H9 (cell line): Measurements from ENCODE around the gene IREB2. TPM values are rescaled to one million over a fixed set of nuclear protein-coding genes. Genes with fewer than 3 reads are reported as not detected.

Experiments used
- DNase-seq: peaks from one replicate; pipeline ENCODE4 v3.0.0-alpha.2; 2017
- H2AFZ ChIP-seq: one replicate; pipeline ENCODE4 v1.6.1; 2013; ENCODE audit warnings: mild to moderate bottlenecking, low read length, control low read depth, moderate library complexity
- H2AK5ac ChIP-seq: 2 replicates; pipeline ENCODE4 v1.6.1; 2013; ENCODE audit warnings: low read length, control low read depth, mixed read lengths; ENCODE audit not compliant: insufficient read length
- H2BK120ac ChIP-seq: one replicate; pipeline ENCODE4 v1.6.1; 2013; ENCODE audit warnings: low read depth, mild to moderate bottlenecking, low read length, control low read depth, inconsistent platforms; ENCODE audit not compliant: poor library complexity, severe bottlenecking
- H2BK12ac ChIP-seq: 2 replicates; pipeline ENCODE4 v1.6.1; 2013; ENCODE audit warnings: low read length, control low read depth, mixed read lengths, low read depth; ENCODE audit not compliant: insufficient read length
- H2BK15ac ChIP-seq: 2 replicates; pipeline ENCODE4 v1.6.1; 2013; ENCODE audit warnings: low read depth, low read length, control low read depth
- H2BK20ac ChIP-seq: one replicate; pipeline ENCODE4 v1.6.1; 2013; ENCODE audit warnings: low read depth, mild to moderate bottlenecking, low read length, control low read depth, inconsistent platforms; ENCODE audit not compliant: poor library complexity, severe bottlenecking
- H2BK5ac ChIP-seq: 2 replicates; pipeline ENCODE4 v1.6.1; 2013; ENCODE audit warnings: low read length, control low read depth, mixed read lengths; ENCODE audit not compliant: insufficient read length
- H3K14ac ChIP-seq: 2 replicates; pipeline ENCODE4 v1.6.1; 2013; ENCODE audit warnings: low read length, control low read depth; ENCODE audit not compliant: insufficient read depth
- H3K18ac ChIP-seq: 2 replicates; pipeline ENCODE4 v1.6.1; 2013; ENCODE audit warnings: low read depth, mild to moderate bottlenecking, mixed read lengths, low read length, control low read depth; ENCODE audit not compliant: insufficient read length
- H3K23ac ChIP-seq: 2 replicates; pipeline ENCODE4 v1.6.1; 2013; ENCODE audit warnings: low read length, control low read depth, mixed read lengths, low read depth; ENCODE audit not compliant: insufficient read length
- H3K23me2 ChIP-seq: 2 replicates; pipeline ENCODE4 v1.6.1; 2013; ENCODE audit warnings: low read depth, mild to moderate bottlenecking, mixed read lengths, low read length, control low read depth; ENCODE audit not compliant: insufficient read length, poor library complexity, severe bottlenecking
- H3K27ac ChIP-seq: 2 replicates; pipeline ENCODE4 v1.5.1; 2013; ENCODE audit warnings: low read length, control low read depth, mixed read lengths, low read depth; ENCODE audit not compliant: insufficient read length
- H3K27me3 ChIP-seq: 2 replicates; pipeline ENCODE4 v1.6.1; 2013; ENCODE audit warnings: low read length, control low read depth, inconsistent platforms; ENCODE audit not compliant: insufficient read depth
- H3K4ac ChIP-seq: 2 replicates; pipeline ENCODE4 v1.6.1; 2013; ENCODE audit warnings: low read depth, mild to moderate bottlenecking, control low read depth, inconsistent platforms, low read length, moderate library complexity
- H3K4me1 ChIP-seq: 2 replicates; pipeline ENCODE4 v1.6.1; 2013; ENCODE audit warnings: low read length, control low read depth, inconsistent platforms; ENCODE audit not compliant: insufficient read depth
- H3K4me2 ChIP-seq: 2 replicates; pipeline ENCODE4 v1.6.1; 2013; ENCODE audit warnings: low read length, control low read depth, mixed read lengths; ENCODE audit not compliant: insufficient read length, insufficient read depth
- H3K56ac ChIP-seq: 2 replicates; pipeline ENCODE4 v1.6.1; 2013; ENCODE audit warnings: low read depth, mild to moderate bottlenecking, mixed read lengths, low read length, control low read depth; ENCODE audit not compliant: insufficient read length
- H3K79me1 ChIP-seq: 2 replicates; pipeline ENCODE4 v1.6.1; 2013; ENCODE audit warnings: low read depth, mild to moderate bottlenecking, moderate library complexity, low read length, control low read depth, inconsistent platforms; ENCODE audit not compliant: insufficient read depth, poor library complexity, severe bottlenecking
- H3K79me2 ChIP-seq: 2 replicates; pipeline ENCODE4 v1.6.1; 2013; ENCODE audit warnings: low read length, control low read depth, inconsistent platforms; ENCODE audit not compliant: insufficient read depth
- H3K9ac ChIP-seq: 2 replicates; pipeline ENCODE4 v1.6.1; 2013; ENCODE audit warnings: low read length, control low read depth, mixed read lengths; ENCODE audit not compliant: insufficient read length; ENCODE audit errors: extremely low read depth
- H3K9me3 ChIP-seq: one replicate; pipeline ENCODE4 v1.6.1; 2013; ENCODE audit warnings: low read depth, low read length, inconsistent platforms; ENCODE audit not compliant: control insufficient read depth
- H3T11ph ChIP-seq: one replicate; pipeline ENCODE4 v1.6.1; 2013; ENCODE audit warnings: mild to moderate bottlenecking, low read length, control low read depth, inconsistent platforms
- H4K20me1 ChIP-seq: one replicate; pipeline ENCODE4 v1.6.1; 2013; ENCODE audit not compliant: control insufficient read depth, insufficient read length, insufficient read depth
- H4K5ac ChIP-seq: 2 replicates; pipeline ENCODE4 v1.6.1; 2013; ENCODE audit warnings: low read depth, mild to moderate bottlenecking, mixed read lengths, low read length, control low read depth; ENCODE audit not compliant: insufficient read length
- H4K8ac ChIP-seq: replicated peaks from 2 replicates; pipeline ENCODE4 v1.6.1; 2013; ENCODE audit warnings: low read length, control low read depth, mixed read lengths, low read depth; ENCODE audit not compliant: insufficient read length
- H4K91ac ChIP-seq: 2 replicates; pipeline ENCODE4 v1.6.1; 2013; ENCODE audit warnings: low read depth, mild to moderate bottlenecking, moderate library complexity, mixed read lengths, low read length, control low read depth; ENCODE audit not compliant: insufficient read length
- H3K27ac Mint-ChIP-seq, 3 experiments: 2 replicates in 2 of 3; 3 replicates in 1 of 3; pipeline ENCODE4 v1.8.0; 2020 to 2021; ENCODE audit warnings: mixed read lengths in 3 of 3, mild to moderate bottlenecking in 1 of 3, moderate library complexity in 1 of 3
- H3K27me3 Mint-ChIP-seq: 2 replicates; pipeline ENCODE4 v1.8.0; 2021; ENCODE audit warnings: low read depth, mild to moderate bottlenecking, moderate library complexity, mixed read lengths
- H3K36me3 Mint-ChIP-seq, 3 experiments: 2 replicates in 2 of 3; 3 replicates in 1 of 3; pipeline ENCODE4 v1.8.0; 2020 to 2021; ENCODE audit warnings: low read depth in 3 of 3, mixed read lengths in 3 of 3; ENCODE audit not compliant: insufficient read depth in 1 of 3
- H3K4me1 Mint-ChIP-seq, 2 experiments: 2 replicates each; pipeline ENCODE4 v1.8.0; 2020; ENCODE audit warnings: mixed read lengths in 2 of 2
- H3K4me3 Mint-ChIP-seq, 2 experiments: 2 replicates in 1 of 2; 3 replicates in 1 of 2; pipeline ENCODE4 v1.8.0; 2020 to 2021; ENCODE audit warnings: mild to moderate bottlenecking in 2 of 2, mixed read lengths in 2 of 2, moderate library complexity in 1 of 2
- H3K9me3 Mint-ChIP-seq, 2 experiments: 2 replicates in 1 of 2; 3 replicates in 1 of 2; pipeline ENCODE4 v1.8.0; 2020; ENCODE audit warnings: mild to moderate bottlenecking in 2 of 2, mixed read lengths in 2 of 2, moderate library complexity in 1 of 2
- CTCF ChIP-seq: fragments of 200-600 bp; sonication (generic); conservative IDR thresholded peaks from 3 replicates; pipeline ENCODE4 v1.8.0; 2021; ENCODE audit warnings: antibody characterized with exemption, mild to moderate bottlenecking
- WGBS: extraction: QIAGEN DNeasy Blood & Tissue Kit; methylation state at CpG from one replicate; pipeline ENCODE4 v1.1.7; 2013; ENCODE audit warnings: missing lambda C conversion rate, low lambda C conversion rate, mixed read lengths; ENCODE audit not compliant: insufficient read length; ENCODE audit errors: extremely low coverage; 5-methylcytosine and 5-hydroxymethylcytosine counted together
- total RNA-seq: library from RNA; stranded (reverse); gene quantifications from 2 replicates; pipeline ENCODE4 v1.2.1, GENCODE V29; 2021

Gene IREB2
- total RNA-seq, 1 experiment from 2014 or later: 87.6 TPM

- Histone ChIP-seq H2BK20ac (no peak overlapping the region), H3K23ac (no peak overlapping the region), H2BK5ac (no peak overlapping the region), H3K27me3 (no peaks in the 10 kb centered on the region), H2BK15ac (no peak overlapping the region), H3K79me2 (no peaks in the 10 kb centered on the region), H4K20me1 (no peaks in the 10 kb centered on the region), H2BK120ac (no peak overlapping the region), H3K56ac (no peak overlapping the region), H4K5ac (no peak overlapping the region), H4K91ac (no peak overlapping the region), H3K27ac (no peak overlapping the region), H3K79me1 (no peaks in the 10 kb centered on the region), H2BK12ac (no peak overlapping the region), H3K9me3 (no peaks in the 10 kb centered on the region), H3K4me2 (no peak overlapping the region), H4K8ac (no peak overlapping the region), H3K23me2 (no peaks in the 10 kb centered on the region), H3K4ac (no peak overlapping the region), H3T11ph (no peak overlapping the region), H3K4me1 (no peaks in the 10 kb centered on the region), H2AFZ (no peak overlapping the region), H2AK5ac (no peak overlapping the region), H3K9ac (no peak overlapping the region), H3K14ac (no peak overlapping the region), H3K18ac (no peak overlapping the region)
- H3K36me3 Mint-ChIP-seq: peaks cover 0 to 5% (median 0%) of the 10 kb centered on the region in 3 experiments; a peak in 2 of 7 replicates
- no peak for DNase-seq
- TF ChIP-seq CTCF: no peak
- WGBS: no CpG with 5 or more reads among the region's 7 CpGs
- peak overlapping the region in 1 of 3 experiments; percentile 3; a peak in 1 of 7 replicates for H3K27ac Mint-ChIP-seq
- no peak overlapping the region for H3K4me3 Mint-ChIP-seq
- H3K27me3 Mint-ChIP-seq: peaks cover 7% of the 10 kb centered on the region; the same call in 1 of the 2 replicates
- H3K4me1 Mint-ChIP-seq: no peaks in the 10 kb centered on the region
- H3K9me3 Mint-ChIP-seq: peaks cover 4 to 7% of the 10 kb centered on the region in 2 experiments; a peak in 4 of 5 replicates
Observed at GRCh38 chr15:78421238-78421965, 16.6 kb upstream of the IREB2 start.
